Stimulated activated naive B cell treated with anti-CD40 and anti-IgM and Interleukin-4, amounts not matched to agents 10 μg/mL and 1 μg/mL and 100 μg/mL, for 72 hours (primary cell): ENCODE data around the gene GRM4.

Experiments used
- ATAC-seq, 2 donors: fragments of 150-1000 bp; cut with Tn5 transposase; replicated peaks; 2 replicates each; pipeline ENCODE4 v1.10.0; 2021; ENCODE audit warnings: moderate library complexity in 1 of 2
- DNase-seq: peaks from one replicate; pipeline ENCODE4 v3.0.0; 2021
- H3K27ac Mint-ChIP-seq: one replicate; pipeline ENCODE4 v1.8.0; 2022; ENCODE audit warnings: mild to moderate bottlenecking, mixed read lengths
- H3K27me3 Mint-ChIP-seq, 2 donors: one replicate each; pipeline ENCODE4 v1.8.0; 2022; ENCODE audit warnings: mixed read lengths in 2 of 2
- H3K36me3 Mint-ChIP-seq, 2 donors: one replicate each; pipeline ENCODE4 v1.8.0; 2022; ENCODE audit warnings: mixed read lengths in 2 of 2, mild to moderate bottlenecking in 1 of 2
- H3K4me1 Mint-ChIP-seq, 2 donors: one replicate each; pipeline ENCODE4 v1.8.0; 2022; ENCODE audit warnings: mixed read lengths in 2 of 2, mild to moderate bottlenecking in 1 of 2
- H3K4me3 Mint-ChIP-seq, 2 donors: one replicate each; pipeline ENCODE4 v1.8.0; 2022; ENCODE audit warnings: mild to moderate bottlenecking in 2 of 2, mixed read lengths in 2 of 2, moderate library complexity in 1 of 2
- H3K9me3 Mint-ChIP-seq, 2 donors: one replicate each; pipeline ENCODE4 v1.8.0; 2022; ENCODE audit warnings: mixed read lengths in 2 of 2, mild to moderate bottlenecking in 1 of 2

Gene GRM4

GRCh38 chr6:34011264-34011663 is 134.6 kb downstream of the GRM4 start:
- H3K36me3 Mint-ChIP-seq: no peaks in the 10 kb centered on the region
- no peak overlapping the region for H3K4me3 Mint-ChIP-seq

GRCh38 chr6:34005901-34006531 is 139.9 kb downstream of the GRM4 start:
- DNase-seq (no peak), ATAC-seq (no peak)
- Mint-ChIP-seq H3K36me3 (no peaks in the 10 kb centered on the region), H3K27ac (peak overlapping the region; percentile 53), H3K27me3 (peaks cover 37 to 54% of the 10 kb centered on the region in 2 donors), H3K4me3 (no peak overlapping the region), H3K4me1 (peaks cover 0 to 2% of the 10 kb centered on the region in 2 donors), H3K9me3 (peaks cover 4 to 5% of the 10 kb centered on the region in 2 donors)

More at GRCh38 chr6:34011264-34011663, 134.6 kb downstream of the GRM4 start:
- Mint-ChIP-seq H3K4me1 (no peaks in the 10 kb centered on the region), H3K27ac (no peak overlapping the region), H3K27me3 (peaks cover 26 to 31% of the 10 kb centered on the region in 2 donors), H3K9me3 (peaks cover 0 to 3% of the 10 kb centered on the region in 2 donors)
- ATAC-seq: no peak
- DNase-seq: no peak

- Mint-ChIP-seq H3K27ac (no peak overlapping the region), H3K4me1 (peaks cover 0 to 2% of the 10 kb centered on the region in 2 donors), H3K9me3 (peaks cover 4 to 5% of the 10 kb centered on the region in 2 donors), H3K36me3 (no peaks in the 10 kb centered on the region), H3K27me3 (peaks cover 36 to 58% of the 10 kb centered on the region in 2 donors), H3K4me3 (no peak overlapping the region)
- DNase-seq (no peak), ATAC-seq (no peak)
Measured at GRCh38 chr6:34004706-34005105, 141.2 kb downstream of the GRM4 start.

GRCh38 chr6:34003962-34004361 is 141.9 kb downstream of the GRM4 start:
- H3K4me3 Mint-ChIP-seq: no peak overlapping the region
- no peak for DNase-seq
- no peak overlapping the region for H3K27ac Mint-ChIP-seq
- peaks cover 33 to 58% of the 10 kb centered on the region in 2 donors for H3K27me3 Mint-ChIP-seq
- peaks cover 4 to 5% of the 10 kb centered on the region in 2 donors for H3K9me3 Mint-ChIP-seq
- ATAC-seq: no peak
- H3K36me3 Mint-ChIP-seq: no peaks in the 10 kb centered on the region
- H3K4me1 Mint-ChIP-seq: peaks cover 0 to 2% of the 10 kb centered on the region in 2 donors

GRCh38 chr6:34001706-34002621 is 143.9 kb downstream of the GRM4 start:
- peaks cover 4 to 6% of the 10 kb centered on the region in 2 donors for H3K9me3 Mint-ChIP-seq
- H3K27me3 Mint-ChIP-seq: peaks cover 24 to 39% of the 10 kb centered on the region in 2 donors
- DNase-seq (no peak), ATAC-seq (no peak)
- H3K27ac Mint-ChIP-seq: no peak overlapping the region
- H3K36me3 Mint-ChIP-seq: no peaks in the 10 kb centered on the region
- H3K4me1 Mint-ChIP-seq: peaks cover 0 to 2% of the 10 kb centered on the region in 2 donors
- no peak overlapping the region for H3K4me3 Mint-ChIP-seq

GRCh38 chr6:34000281-34000680 is 145.6 kb downstream of the GRM4 start:
- H3K9me3 Mint-ChIP-seq: peaks cover 4 to 7% of the 10 kb centered on the region in 2 donors
- H3K27me3 Mint-ChIP-seq: peaks cover 24 to 42% of the 10 kb centered on the region in 2 donors
- no peak for ATAC-seq

GRCh38 chr6:33999567-33999966 is 146.3 kb downstream of the GRM4 start:
- Mint-ChIP-seq H3K4me1 (peaks cover 0 to 2% of the 10 kb centered on the region in 2 donors), H3K27ac (no peak overlapping the region), H3K27me3 (peaks cover 25 to 44% of the 10 kb centered on the region in 2 donors), H3K4me3 (no peak overlapping the region), H3K36me3 (no peaks in the 10 kb centered on the region), H3K9me3 (peaks cover 4 to 7% of the 10 kb centered on the region in 2 donors)
- no peak for DNase-seq
- ATAC-seq: no peak

More at GRCh38 chr6:34000281-34000680, 145.6 kb downstream of the GRM4 start:
- Mint-ChIP-seq H3K36me3 (no peaks in the 10 kb centered on the region), H3K4me1 (peaks cover 0 to 2% of the 10 kb centered on the region in 2 donors), H3K27ac (no peak overlapping the region), H3K4me3 (no peak overlapping the region)
- DNase-seq: no peak

- Mint-ChIP-seq H3K27me3 (peaks cover 31 to 53% of the 10 kb centered on the region in 2 donors), H3K27ac (no peak overlapping the region)
Measured at GRCh38 chr6:33998660-33999059, 147.2 kb downstream of the GRM4 start.

GRCh38 chr6:33997265-33997664 is 148.6 kb downstream of the GRM4 start:
- Mint-ChIP-seq H3K4me3 (no peak overlapping the region), H3K9me3 (peaks cover 0 to 5% of the 10 kb centered on the region in 2 donors), H3K4me1 (no peaks in the 10 kb centered on the region), H3K27ac (no peak overlapping the region), H3K27me3 (peaks cover 41 to 53% of the 10 kb centered on the region in 2 donors), H3K36me3 (no peaks in the 10 kb centered on the region)
- no peak for DNase-seq
- no peak for ATAC-seq

More at GRCh38 chr6:33998660-33999059, 147.2 kb downstream of the GRM4 start:
- peaks cover 0 to 2% of the 10 kb centered on the region in 2 donors for H3K4me1 Mint-ChIP-seq
- DNase-seq (no peak), ATAC-seq (no peak)
- peaks cover 0 to 5% of the 10 kb centered on the region in 2 donors for H3K9me3 Mint-ChIP-seq
- H3K36me3 Mint-ChIP-seq: no peaks in the 10 kb centered on the region
- no peak overlapping the region for H3K4me3 Mint-ChIP-seq

- ATAC-seq (no peak), DNase-seq (no peak)
- H3K4me1 Mint-ChIP-seq: no peaks in the 10 kb centered on the region
- H3K27ac Mint-ChIP-seq: no peak overlapping the region
- H3K9me3 Mint-ChIP-seq: peaks cover 0 to 5% of the 10 kb centered on the region in 2 donors
- H3K36me3 Mint-ChIP-seq: no peaks in the 10 kb centered on the region
- H3K4me3 Mint-ChIP-seq: no peak overlapping the region
- H3K27me3 Mint-ChIP-seq: peaks cover 36 to 46% of the 10 kb centered on the region in 2 donors
Measured at GRCh38 chr6:33996120-33996475, 149.8 kb downstream of the GRM4 start.

GRCh38 chr6:33995309-33996119 is 150.4 kb downstream of the GRM4 start:
- Mint-ChIP-seq H3K27me3 (peaks cover 37 to 43% of the 10 kb centered on the region in 2 donors), H3K36me3 (no peaks in the 10 kb centered on the region)
- no peak for DNase-seq

GRCh38 chr6:33994472-33995308 is 151.2 kb downstream of the GRM4 start:
- no peak overlapping the region for H3K27ac Mint-ChIP-seq
- no peaks in the 10 kb centered on the region for H3K4me1 Mint-ChIP-seq
- no peaks in the 10 kb centered on the region for H3K36me3 Mint-ChIP-seq
- DNase-seq (no peak), ATAC-seq (no peak)
- H3K9me3 Mint-ChIP-seq: peaks cover 0 to 5% of the 10 kb centered on the region in 2 donors
- H3K27me3 Mint-ChIP-seq: peaks cover 35% of the 10 kb centered on the region in 2 donors
- no peak overlapping the region for H3K4me3 Mint-ChIP-seq

More at GRCh38 chr6:33995309-33996119, 150.4 kb downstream of the GRM4 start:
- H3K4me3 Mint-ChIP-seq: no peak overlapping the region
- H3K9me3 Mint-ChIP-seq: peaks cover 0 to 5% of the 10 kb centered on the region in 2 donors
- ATAC-seq: no peak
- no peaks in the 10 kb centered on the region for H3K4me1 Mint-ChIP-seq
- H3K27ac Mint-ChIP-seq: no peak overlapping the region
